WTC11 (cell line): Measurements from ENCODE around the gene TMEM167A. TPM values are rescaled to one million over a fixed set of nuclear protein-coding genes. Genes with fewer than 3 reads are reported as not detected.

Experiments
- ATAC-seq: fragments of 200-7000 bp; cut with Tn5 transposase; 2 replicates; pipeline ENCODE4 v1.10.0; 2021; ENCODE audit warnings: mild to moderate bottlenecking, moderate library complexity
- CTCF ChIA-PET: fragments of 300-600 bp; sonication (Branson Sonifier 250); formaldehyde crosslinking; loops from one replicate; lab custom pipeline; 2021; ENCODE audit warnings: antibody characterized with exemption; lab: Charles Lee
- POLR2A ChIA-PET: fragments of 350-600 bp; sonication (Branson Sonifier 250); formaldehyde crosslinking; loops from one replicate; lab custom pipeline; 2021; ENCODE audit warnings: antibody characterized with exemption; lab: Charles Lee
- DNase-seq: peaks from one replicate; pipeline ENCODE4 v3.0.0; 2021; ENCODE audit warnings: low spot score
- H3K27ac Mint-ChIP-seq: 2 replicates; pipeline ENCODE4 v1.8.0; 2021; ENCODE audit warnings: mixed read lengths
- H3K27me3 Mint-ChIP-seq: 2 replicates; pipeline ENCODE4 v1.8.0; 2021; ENCODE audit warnings: low read depth, mild to moderate bottlenecking, moderate library complexity, mixed read lengths
- H3K36me3 Mint-ChIP-seq: 2 replicates; pipeline ENCODE4 v1.8.0; 2021; ENCODE audit warnings: mixed read lengths
- H3K4me1 Mint-ChIP-seq: 2 replicates; pipeline ENCODE4 v1.8.0; 2022; ENCODE audit warnings: mixed read lengths
- H3K4me3 Mint-ChIP-seq: 2 replicates; pipeline ENCODE4 v1.8.0; 2021; ENCODE audit warnings: mild to moderate bottlenecking, moderate library complexity, mixed read lengths
- H3K9me3 Mint-ChIP-seq: 2 replicates; pipeline ENCODE4 v1.8.0; 2021; ENCODE audit warnings: mixed read lengths
- ATF6 ChIP-seq: sonication (generic); formaldehyde crosslinking; IDR thresholded peaks from 2 replicates; pipeline ENCODE4 v1.8.1; 2023; ENCODE audit warnings: mild to moderate bottlenecking, missing genetic modification reagents
- GRHL2 ChIP-seq: fragments of 250-450 bp; sonication (Bioruptor Pico); IDR thresholded peaks from 2 replicates; pipeline ENCODE4 v1.8.0; 2022; ENCODE audit warnings: mild to moderate bottlenecking, moderate library complexity; ENCODE audit not compliant: insufficient replicate concordance, severe bottlenecking
- JUN ChIP-seq: sonication (generic); formaldehyde crosslinking; IDR thresholded peaks from 2 replicates; pipeline ENCODE4 v1.8.0; 2023; ENCODE audit warnings: mild to moderate bottlenecking, missing genetic modification reagents
- MAX ChIP-seq: sonication (generic); formaldehyde crosslinking; IDR thresholded peaks from 2 replicates; pipeline ENCODE4 v1.8.0; 2022; ENCODE audit warnings: mild to moderate bottlenecking, missing genetic modification reagents
- MLX ChIP-seq: sonication (generic); formaldehyde crosslinking; IDR thresholded peaks from 2 replicates; pipeline ENCODE4 v1.8.1; 2023; ENCODE audit warnings: mild to moderate bottlenecking, missing genetic modification reagents, moderate library complexity
- NR2C2 ChIP-seq: sonication (generic); formaldehyde crosslinking; IDR thresholded peaks from 2 replicates; pipeline ENCODE4 v1.8.0; 2022; ENCODE audit warnings: mild to moderate bottlenecking, missing genetic modification reagents
- NR3C1 ChIP-seq: sonication (generic); formaldehyde crosslinking; conservative IDR thresholded peaks from 2 replicates; pipeline ENCODE4 v1.8.1; 2023; ENCODE audit warnings: low read depth, mild to moderate bottlenecking, missing genetic modification reagents
- PREB ChIP-seq: sonication (generic); formaldehyde crosslinking; IDR thresholded peaks from 2 replicates; pipeline ENCODE4 v1.8.1; 2022; ENCODE audit warnings: mild to moderate bottlenecking, missing genetic modification reagents, moderate library complexity, borderline replicate concordance
- SMAD3 ChIP-seq: sonication (generic); formaldehyde crosslinking; IDR thresholded peaks from 2 replicates; pipeline ENCODE4 v1.8.0; 2022; ENCODE audit warnings: missing genetic modification reagents, mild to moderate bottlenecking, borderline replicate concordance
- SOX15 ChIP-seq: fragments of 250-450 bp; sonication (Bioruptor Pico); IDR thresholded peaks from 2 replicates; pipeline ENCODE4 v1.9.0; 2021; ENCODE audit warnings: mild to moderate bottlenecking
- ZMAT4 ChIP-seq: fragments of 250-450 bp; sonication (Bioruptor Pico); IDR thresholded peaks from 2 replicates; pipeline ENCODE4 v1.9.0; 2021; ENCODE audit warnings: mild to moderate bottlenecking
- ZNF138 ChIP-seq: sonication (generic); formaldehyde crosslinking; conservative IDR thresholded peaks from 2 replicates; pipeline ENCODE4 v1.8.1; 2022; ENCODE audit warnings: mild to moderate bottlenecking, moderate library complexity, missing genetic modification reagents
- ZNF219 ChIP-seq: sonication (generic); formaldehyde crosslinking; IDR thresholded peaks from 2 replicates; pipeline ENCODE4 v1.8.0; 2023; ENCODE audit warnings: missing genetic modification reagents, mild to moderate bottlenecking, borderline replicate concordance
- ZNF396 ChIP-seq: fragments of 250-450 bp; sonication (Bioruptor Pico); IDR thresholded peaks from 2 replicates; pipeline ENCODE4 v1.8.0; 2021; ENCODE audit warnings: mild to moderate bottlenecking, moderate library complexity, borderline replicate concordance
- ZNF423 ChIP-seq: fragments of 250-450 bp; sonication (Bioruptor Pico); IDR thresholded peaks from 2 replicates; pipeline ENCODE4 v2.1.2; 2022; ENCODE audit warnings: mild to moderate bottlenecking, moderate library complexity
- ZSCAN18 ChIP-seq: fragments of 250-450 bp; sonication (Bioruptor Pico); IDR thresholded peaks from 2 replicates; pipeline ENCODE4 v2.1.2; 2022; ENCODE audit warnings: mild to moderate bottlenecking, moderate library complexity
- total RNA-seq: library from RNA; stranded (reverse); gene quantifications from 3 replicates; pipeline ENCODE4 v1.2.3, GENCODE V29; 2021

TMEM167A gene
- total RNA-seq, 1 experiment from 2014 or later: 165 TPM

GRCh38 chr5:83077662-83078261, 568 bp upstream of the TMEM167A start (continued):
- TF ChIP-seq ZMAT4: no peak
- no peak for TF ChIP-seq ATF6 (CRISPR knock-in tag)
- no peak for TF ChIP-seq NR3C1 (CRISPR knock-in tag)
- TF ChIP-seq SMAD3 (CRISPR knock-in tag): no peak
- TF ChIP-seq ZSCAN18: no peak
- no peak for TF ChIP-seq ZNF138 (CRISPR knock-in tag)

GRCh38 chr5:83072966-83073365, 4.2 kb downstream of the TMEM167A start:
- ChIA-PET CTCF (interaction anchor here (1.2 kb wide), 1 partner anchor 759 kb away, joined by 3 read pairs; no protein-coding TSS in a partner anchor), POLR2A (no interaction called here)
- peaks cover 15% of the 10 kb centered on the region for H3K36me3 Mint-ChIP-seq
- H3K27me3 Mint-ChIP-seq: no peaks in the 10 kb centered on the region
- TF ChIP-seq PREB (CRISPR knock-in tag): no peak
- TF ChIP-seq JUN: no peak
- TF ChIP-seq GRHL2 (CRISPR knock-in tag): no peak
- TF ChIP-seq ZNF219 (CRISPR knock-in tag): no peak
- TF ChIP-seq MLX (CRISPR knock-in tag): no peak
- no peak for TF ChIP-seq SOX15
- no peak for TF ChIP-seq ZNF423 (CRISPR knock-in tag)
- no peak for TF ChIP-seq NR2C2 (CRISPR knock-in tag)
- TF ChIP-seq NR3C1 (CRISPR knock-in tag): no peak
- no peak for TF ChIP-seq MAX
- TF ChIP-seq ZNF396 (CRISPR knock-in tag): no peak
- no peak for TF ChIP-seq ZMAT4
- H3K4me1 Mint-ChIP-seq: peaks cover 77% of the 10 kb centered on the region
- H3K27ac Mint-ChIP-seq: peak overlapping the region; percentile 69; the same call in 1 of the 2 replicates
- ATAC-seq (no peak), DNase-seq (no peak)
- no peaks in the 10 kb centered on the region for H3K9me3 Mint-ChIP-seq
- no peak overlapping the region for H3K4me3 Mint-ChIP-seq
